RKO (cell line): ENCODE measurements around the gene REEP3.
"Not testable (repeated sequence)": the region's sequence is repeated elsewhere in the genome, so short reads cannot be mapped to it uniquely, and the experiment has no call there.

ENCODE experiments used
- DNase-seq: peaks from one replicate; pipeline ENCODE4 v3.0.0-alpha.2; 2016; ENCODE audit warnings: low spot score

REEP3 gene

GRCh38 chr10:63549810-63550209 is 28.6 kb downstream of the REEP3 start:
- DNase-seq, result no peak

- DNase-seq, result no peak
Observed at GRCh38 chr10:63553031-63553430, 31.8 kb downstream of the REEP3 start.

DNA sequence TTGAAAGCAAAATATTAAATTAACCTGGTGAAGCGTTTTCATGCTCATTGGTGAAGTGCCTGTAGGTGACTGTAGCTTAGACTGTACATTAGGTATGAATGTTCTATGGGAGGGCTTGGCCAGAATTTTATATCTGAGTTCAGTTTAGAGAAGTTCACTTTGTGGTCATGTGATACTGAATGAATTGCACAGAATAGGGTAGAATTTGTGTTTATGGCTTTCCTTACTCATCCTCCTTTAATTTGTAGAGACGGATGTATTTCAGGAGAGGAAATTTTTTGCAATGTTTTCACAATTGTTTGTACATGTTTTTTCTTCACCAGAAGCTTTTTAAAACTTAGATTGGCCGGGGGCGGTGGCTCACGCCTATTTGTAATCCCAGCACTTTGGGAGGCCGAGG is 32.3 kb downstream of the REEP3 start:
- DNase-seq, result no peak

DNA sequence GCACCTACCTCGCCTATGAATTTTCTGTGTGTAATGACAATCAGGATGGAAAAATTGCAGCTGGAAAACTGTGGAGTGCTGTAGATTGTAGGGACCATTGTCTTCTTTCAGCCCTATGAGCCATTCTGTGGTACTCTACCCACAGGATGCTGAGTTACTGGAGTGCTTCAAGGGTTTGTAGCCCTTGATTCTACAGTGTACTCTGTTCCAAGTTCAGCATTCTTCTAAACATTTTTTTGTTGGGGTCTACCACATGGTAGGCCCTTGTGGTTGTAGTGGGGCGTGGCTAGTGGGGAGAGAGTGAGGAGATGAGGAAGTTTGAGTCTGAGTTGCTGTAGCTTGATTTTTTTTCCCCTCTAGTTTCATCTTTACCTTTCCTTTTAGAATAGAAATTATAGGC is 33.5 kb downstream of the REEP3 start:
- DNase-seq, result no peak

DNA sequence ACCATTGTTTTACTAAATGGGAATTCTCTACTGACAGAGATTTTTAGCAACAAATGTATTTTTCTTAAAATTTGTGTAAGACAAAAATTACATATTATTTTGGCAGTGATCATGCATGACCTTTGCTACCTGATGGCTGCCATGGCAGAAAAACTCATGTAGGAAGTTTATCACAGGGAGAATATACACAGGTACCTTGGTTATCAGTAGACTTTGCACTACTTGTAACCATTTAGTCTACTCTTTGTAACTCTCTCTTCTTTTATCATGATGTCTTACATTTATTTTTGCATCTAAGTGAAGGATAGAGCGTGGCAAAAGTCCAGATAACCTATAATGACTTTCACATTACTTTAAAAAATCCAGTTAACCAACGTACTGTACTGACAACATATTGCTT is 34.1 kb downstream of the REEP3 start:
- DNase-seq, result no peak

GRCh38 chr10:63558132-63558784 is 37.1 kb downstream of the REEP3 start:
- DNase-seq, result no peak

DNA sequence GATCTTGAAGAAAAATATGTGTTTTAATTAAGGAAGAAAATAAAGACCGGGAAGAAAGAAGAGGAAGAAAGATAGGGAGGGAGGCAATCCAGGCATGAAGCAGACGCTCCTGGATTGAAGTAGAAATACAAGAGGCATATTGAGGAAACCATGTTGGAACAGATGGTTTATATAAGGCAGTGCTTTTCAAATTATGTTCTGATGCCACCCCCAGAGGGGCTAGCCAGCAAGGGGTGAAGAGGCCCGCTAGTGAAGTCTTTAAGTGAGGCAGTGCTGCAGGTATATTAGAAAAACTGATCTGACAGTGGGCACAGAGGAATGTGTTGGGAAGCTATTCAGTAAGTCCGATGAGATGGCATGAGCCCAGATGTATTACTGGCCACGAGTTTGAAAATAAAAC is 40.1 kb downstream of the REEP3 start:
- DNase-seq, result no peak

DNA sequence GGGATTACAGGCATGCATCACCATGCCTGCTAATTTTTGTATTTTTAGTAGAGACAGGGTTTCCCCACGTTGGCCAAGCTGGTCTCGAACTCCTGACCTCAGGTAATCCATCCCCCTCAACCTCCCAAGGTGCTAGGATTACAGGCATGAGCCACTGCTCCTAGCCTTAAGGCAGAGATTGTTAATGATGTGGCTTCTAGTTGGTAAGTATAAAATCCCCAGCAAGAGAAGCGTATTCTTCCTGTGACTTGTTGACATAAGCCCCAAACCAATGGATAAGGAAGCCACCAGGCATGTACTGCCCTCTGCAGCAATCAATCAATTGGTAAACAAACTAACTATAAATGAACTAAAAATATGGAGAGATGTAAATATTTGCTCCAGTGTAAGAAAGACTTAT is 41.2 kb downstream of the REEP3 start:
- no peak for DNase-seq

DNA sequence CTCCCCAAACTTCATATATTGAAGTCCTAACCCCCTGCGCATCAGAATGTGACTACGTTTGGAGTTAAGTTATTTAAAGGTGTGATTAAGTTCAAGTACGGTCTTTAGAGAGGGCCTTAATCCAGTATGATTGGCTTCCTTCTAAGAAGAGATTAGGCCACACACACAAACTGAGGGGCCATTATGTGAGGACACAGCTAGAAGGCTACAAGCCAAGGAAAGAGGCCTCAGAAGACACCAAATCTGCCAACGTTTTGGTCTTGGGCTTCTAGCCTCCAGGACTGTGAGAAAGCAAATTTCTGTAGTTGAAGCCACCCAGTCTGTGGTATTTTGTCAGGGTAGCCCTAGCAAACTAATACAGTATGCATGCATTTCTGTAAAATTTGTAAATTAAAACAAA is 41.7 kb downstream of the REEP3 start:
- DNase-seq, result no peak

GRCh38 chr10:63563623-63564022 is 42.4 kb downstream of the REEP3 start:
- DNase-seq, result no peak

DNA sequence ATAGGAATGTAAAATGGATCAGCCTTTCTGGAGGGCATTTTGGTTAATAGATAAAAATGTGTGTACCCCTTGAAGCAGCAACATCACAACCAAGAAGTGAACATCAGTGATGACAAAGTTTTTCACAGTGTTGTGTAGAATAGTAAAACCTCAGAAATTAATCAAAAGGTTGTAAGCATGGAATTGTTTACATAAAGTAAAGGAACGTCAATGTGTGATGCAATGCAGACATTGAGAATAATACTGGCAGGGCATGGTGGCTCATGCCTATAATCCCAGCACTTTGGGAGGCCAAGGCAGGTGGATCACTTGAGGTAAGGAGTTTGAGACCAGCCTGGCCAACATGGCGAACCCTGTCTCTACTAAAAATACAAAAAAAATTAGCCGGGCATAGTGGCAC is 43.5 kb downstream of the REEP3 start:
- not testable (repeated sequence) for DNase-seq

DNA sequence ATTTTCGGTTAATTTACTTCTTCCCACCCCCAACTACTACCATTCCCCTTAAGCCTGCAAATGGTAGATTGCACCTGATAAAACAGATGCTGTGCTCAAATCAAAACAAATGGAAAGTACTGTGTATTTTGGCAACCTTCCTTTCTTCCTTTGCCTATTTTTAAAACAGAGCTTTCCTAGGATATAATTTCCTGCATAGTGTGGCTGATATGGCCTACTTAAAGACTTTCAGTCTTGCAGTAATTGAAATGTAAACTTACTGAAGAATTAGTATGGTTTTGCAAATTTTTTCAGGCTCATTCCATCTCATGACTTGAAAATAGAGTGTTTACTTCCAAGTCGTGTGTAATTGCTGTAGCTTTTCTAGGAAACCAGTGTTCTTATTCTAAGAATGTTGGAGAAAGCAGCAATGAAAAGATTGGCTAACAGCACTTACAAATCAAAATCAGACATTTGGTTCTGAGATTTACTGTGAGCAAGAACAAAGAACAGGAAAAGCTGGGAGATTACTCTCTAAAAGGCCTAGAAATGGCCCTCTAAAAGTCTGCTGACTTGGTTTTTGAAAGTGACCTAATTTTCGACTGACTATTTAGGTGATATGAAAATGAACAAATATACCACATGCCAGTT is 52.0 kb downstream of the REEP3 start:
- no peak for DNase-seq

- no peak for DNase-seq
Observed at GRCh38 chr10:63574011-63574410, 52.8 kb downstream of the REEP3 start.

- no peak for DNase-seq
Observed at GRCh38 chr10:63576501-63576900, 55.3 kb downstream of the REEP3 start.

- no peak for DNase-seq
Observed at GRCh38 chr10:63578501-63578900, 57.3 kb downstream of the REEP3 start.

- DNase-seq, result no peak
Observed at GRCh38 chr10:63579371-63580014, 58.3 kb downstream of the REEP3 start.

- DNase-seq, result no peak
Observed at GRCh38 chr10:63582690-63583089, 61.5 kb downstream of the REEP3 start.

DNA sequence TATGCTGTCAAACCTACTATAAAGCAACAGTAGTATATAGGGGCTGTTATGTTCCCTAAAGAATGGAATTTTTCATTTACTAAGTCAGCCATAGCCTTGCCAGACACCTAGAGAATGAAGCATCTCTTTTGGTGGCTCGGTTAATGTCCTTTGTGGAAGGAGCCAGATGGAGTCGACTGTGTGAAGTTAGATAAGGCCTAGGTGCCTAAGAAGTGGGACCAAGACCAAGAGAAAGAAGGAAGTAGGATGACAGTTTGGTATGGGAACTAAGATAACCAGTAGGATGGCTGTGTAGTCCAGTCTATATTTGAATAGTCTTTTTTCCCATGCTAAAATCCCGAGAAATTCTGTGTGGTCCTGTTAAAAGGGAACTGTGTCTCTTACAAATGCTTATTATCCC is 62.2 kb downstream of the REEP3 start:
- no peak for DNase-seq

DNA sequence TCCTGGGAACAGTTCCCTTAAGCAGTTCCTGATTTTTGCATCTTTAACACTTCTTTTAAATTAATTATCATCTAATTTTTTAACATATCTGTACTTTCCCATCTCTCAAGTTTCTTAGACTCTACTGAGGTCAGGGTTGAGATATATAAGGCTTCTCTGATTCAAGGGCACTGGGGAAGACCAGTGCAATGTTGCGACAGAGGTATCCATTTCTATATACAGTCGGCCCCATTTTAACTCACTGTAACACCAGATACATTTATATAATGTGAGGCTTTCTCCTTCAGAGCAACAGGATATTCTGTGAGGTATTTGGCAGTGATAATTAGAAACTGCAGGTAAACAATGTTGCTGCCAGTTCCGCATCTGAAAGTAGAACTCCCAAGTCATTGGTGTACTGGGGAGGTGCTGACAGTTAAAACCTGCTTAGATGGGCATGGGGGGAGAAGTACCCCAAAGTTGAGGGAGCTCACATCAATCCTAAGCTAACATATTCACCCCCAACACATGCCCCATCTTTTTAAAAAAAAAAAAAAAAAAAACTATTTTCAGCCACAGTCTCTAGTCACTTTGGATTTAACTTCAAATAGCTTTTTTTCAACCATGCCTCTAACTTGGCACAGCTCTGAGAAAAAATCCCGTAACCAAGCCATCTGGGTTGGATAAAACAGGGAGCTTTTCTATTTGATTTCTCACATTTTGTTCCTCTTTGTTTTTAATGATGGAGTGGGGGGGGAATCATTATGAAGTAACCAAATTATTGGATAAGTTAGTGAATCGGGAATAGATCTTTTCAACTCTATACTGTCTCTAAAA is 62.9 kb downstream of the REEP3 start:
- no peak for DNase-seq

DNA sequence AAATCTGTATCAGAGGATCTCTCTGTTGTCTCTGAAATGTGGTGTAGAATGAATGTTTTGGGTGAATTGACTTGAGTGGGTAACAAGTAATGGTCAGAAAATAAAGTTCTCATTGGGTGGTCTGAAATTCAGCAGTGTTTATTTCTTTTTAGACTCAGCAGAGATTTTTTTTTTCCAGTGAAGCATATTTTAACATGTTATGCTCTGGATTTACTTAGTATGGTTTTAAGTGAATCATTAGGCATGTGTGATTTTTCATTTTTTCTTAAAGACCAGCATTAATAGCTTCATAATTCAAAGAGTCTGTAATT is 63.5 kb downstream of the REEP3 start:
- no peak for DNase-seq

DNA sequence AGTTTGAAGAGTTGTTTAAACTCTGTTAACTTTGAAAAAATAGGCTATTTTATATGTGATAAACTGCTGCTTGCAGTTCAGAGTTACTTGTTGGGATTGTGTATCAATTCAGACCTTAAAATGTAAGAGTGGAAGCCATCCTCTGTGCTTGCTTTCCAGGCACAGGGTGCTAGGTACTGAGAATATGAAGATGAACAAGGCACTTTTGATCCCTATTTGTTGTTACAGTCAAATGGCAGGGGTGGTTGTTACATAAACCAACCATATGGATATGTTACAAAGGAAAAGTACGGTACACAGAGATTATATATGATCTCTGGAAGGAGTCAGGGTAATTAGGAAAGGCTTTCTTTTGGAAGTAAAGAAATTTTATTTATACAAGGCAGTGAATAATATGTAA is 63.8 kb downstream of the REEP3 start:
- no peak for DNase-seq

GRCh38 chr10:63586043-63586442 is 64.8 kb downstream of the REEP3 start:
- no peak for DNase-seq

DNA sequence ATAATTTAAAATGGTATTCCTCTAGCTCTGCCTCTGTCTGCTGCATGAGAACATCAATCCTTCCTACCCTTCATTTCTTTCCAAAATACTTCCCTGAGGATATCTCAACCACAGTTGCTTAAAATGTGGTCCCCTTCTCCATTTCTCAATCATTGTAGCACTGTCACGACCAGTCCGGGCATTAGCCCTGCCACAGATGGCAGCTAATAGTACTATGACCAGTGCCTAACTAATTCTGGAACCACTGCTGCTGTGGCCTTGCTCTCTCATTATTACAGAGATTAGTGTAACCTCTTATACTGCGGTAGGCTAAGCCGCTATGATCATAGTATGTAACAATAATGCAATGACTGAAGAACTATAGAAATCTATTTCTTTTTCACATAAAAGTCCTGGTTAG is 66.0 kb downstream of the REEP3 start:
- DNase-seq, result no peak
